GM21367 (cell line): Measurements from ENCODE around the gene SESN1.

Source experiments
- ATAC-seq: cut with Tn5 transposase; IDR thresholded peaks from one replicate; pipeline ENCODE4 v1.9.1; 2021; ENCODE audit not compliant: unreplicated experiment

The SESN1 gene

DNA sequence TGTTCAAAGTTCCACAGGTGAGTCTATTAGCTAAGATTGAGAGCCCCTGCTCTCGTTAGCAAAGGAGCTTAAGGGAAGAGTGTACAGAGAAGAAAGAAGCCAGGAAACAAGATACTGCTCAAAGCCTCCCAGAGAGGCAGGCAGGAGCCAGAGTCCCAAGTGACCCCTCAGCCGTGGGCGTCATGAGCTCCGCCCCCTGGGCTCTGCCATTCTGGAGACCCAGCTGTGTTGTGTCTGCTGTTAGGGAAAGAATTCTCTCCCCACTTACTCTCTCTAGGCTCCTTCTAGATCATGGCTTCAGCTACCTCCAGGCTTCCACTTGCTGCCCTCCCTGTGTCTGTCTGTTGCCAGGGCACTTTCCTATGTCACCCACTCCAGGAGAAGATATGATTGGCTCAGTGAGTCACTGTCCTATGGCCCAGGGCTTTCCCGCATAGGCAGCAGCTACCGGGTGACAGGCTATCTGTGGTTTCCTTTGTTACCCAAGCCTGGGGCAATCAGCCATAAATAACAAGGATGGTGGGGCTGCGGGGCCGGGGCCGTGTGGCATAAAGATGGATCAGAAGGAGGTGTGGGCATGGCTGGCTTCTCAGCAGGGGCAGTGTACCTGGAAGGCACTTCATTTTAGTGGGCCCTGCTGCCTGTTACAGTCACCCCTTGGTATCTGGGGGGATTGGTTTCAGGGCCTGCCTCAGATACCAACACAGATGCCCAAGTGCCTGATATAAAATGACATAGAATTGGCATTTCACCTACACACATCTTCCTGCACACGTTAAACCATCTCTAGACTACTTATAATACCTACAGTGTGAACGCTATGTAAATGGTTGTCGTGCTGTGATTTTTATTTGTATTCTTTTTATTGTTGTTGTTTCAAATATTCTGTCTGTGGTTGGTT is 127.5 kb downstream of the SESN1 start:
- ATAC-seq: no peak

DNA sequence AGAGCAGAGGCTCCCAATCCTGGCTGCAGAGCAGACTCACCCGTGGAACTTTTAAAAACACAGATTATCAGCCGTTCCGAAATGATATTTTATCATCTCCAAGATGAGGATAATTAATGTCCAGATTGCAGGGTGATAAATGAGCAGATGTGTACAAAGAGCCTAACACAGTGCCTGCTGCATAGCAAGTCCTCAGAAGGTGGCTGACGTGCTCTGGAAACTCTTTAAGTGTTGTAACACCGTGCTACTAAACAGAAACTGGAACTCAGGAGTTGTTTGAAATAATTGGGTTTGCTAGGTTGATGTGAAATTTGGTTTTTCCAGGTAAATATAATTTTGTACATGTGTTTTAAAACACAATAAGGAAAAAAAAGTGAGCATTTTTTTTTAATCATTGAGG is 128.4 kb downstream of the SESN1 start:
- ATAC-seq: no peak

DNA sequence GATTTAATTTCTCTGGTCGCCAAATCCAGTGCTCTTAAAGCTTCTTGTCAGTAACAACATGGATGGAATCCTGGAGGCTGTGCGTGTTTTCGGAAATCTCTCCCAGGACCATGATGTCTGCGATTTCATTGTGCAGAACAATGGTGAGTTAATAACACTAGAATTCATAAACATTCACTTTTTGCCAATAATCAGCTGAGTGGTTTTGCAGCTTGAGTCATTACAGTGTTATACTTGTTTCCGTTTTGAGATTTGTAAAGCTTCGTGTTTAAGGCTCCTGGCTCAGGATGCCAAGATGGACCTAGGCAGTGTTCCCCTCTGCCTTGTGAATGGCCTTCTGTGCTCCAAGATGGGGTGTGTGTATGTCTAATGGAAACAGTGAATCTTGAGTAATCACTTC is 132.7 kb downstream of the SESN1 start:
- ATAC-seq: no peak

DNA sequence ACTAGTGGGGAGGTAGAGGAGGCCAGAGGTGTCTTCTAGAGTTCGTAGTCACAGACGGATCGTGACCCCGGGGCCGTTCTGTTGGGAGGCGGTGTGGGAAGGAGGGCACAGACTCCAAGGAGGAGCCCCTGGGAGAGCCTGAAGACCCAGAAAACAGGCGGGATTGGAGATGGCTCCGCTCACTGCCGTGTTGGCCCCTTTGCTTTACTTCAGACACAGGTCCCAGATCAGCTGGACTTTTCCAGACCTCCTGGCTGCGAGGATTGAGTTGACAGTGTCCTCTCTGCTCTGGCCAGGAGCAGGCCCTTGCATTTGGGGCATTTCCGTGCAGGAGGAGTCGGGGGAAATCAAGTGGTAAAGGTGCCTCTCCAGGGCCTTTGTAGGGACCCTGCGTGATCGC is 133.6 kb downstream of the SESN1 start:
- no peak for ATAC-seq

- ATAC-seq: no peak
These were observed 134.0 kb downstream of the SESN1 start for GRCh38 chr6:108960601-108961000.

GRCh38 chr6:108959972-108960582 is 134.6 kb downstream of the SESN1 start:
- ATAC-seq: no peak

DNA sequence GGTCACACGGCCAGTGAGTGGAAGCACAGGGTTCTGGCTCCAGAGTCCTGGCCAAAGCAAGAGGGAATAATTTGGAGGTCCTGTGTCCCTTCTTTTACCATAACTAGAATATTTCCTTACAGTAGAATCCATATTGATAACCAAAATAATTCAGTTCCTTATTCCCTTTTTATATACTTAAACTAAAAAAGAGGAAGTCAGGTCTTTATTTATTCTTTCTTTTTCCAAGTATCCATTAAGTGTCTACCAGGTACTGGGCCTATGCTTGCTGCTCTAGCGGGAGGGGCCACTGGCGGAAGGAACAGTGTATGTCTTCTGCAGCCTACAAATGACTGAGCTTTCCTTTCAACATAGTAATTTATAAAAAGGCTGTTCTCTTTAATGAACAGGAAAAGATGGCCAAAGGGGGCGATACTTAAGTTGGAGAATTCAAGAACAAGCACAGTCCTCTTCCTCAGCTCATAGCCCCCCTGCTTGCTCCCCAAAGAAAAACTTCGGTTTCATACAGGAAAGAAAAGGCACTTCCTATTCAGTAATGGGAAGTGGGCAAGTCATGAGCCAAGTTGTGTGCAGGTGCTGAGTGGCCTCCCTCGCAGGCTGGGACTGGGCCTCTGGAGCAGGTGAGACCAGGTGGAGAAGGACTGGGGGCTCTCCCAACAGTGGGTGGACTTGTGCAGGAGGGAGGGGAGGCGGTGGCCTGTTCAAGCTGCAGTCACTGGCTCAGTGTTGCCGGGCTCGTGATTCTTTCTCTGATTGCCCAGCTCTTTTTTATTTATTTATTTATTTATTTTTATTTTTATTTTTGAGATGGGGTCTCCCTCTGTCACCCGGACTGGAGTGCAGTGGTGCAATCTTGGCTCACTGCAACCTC is 135.5 kb downstream of the SESN1 start:
- no peak for ATAC-seq

GRCh38 chr6:108957221-108957620 is 137.4 kb downstream of the SESN1 start:
- ATAC-seq: no peak

DNA sequence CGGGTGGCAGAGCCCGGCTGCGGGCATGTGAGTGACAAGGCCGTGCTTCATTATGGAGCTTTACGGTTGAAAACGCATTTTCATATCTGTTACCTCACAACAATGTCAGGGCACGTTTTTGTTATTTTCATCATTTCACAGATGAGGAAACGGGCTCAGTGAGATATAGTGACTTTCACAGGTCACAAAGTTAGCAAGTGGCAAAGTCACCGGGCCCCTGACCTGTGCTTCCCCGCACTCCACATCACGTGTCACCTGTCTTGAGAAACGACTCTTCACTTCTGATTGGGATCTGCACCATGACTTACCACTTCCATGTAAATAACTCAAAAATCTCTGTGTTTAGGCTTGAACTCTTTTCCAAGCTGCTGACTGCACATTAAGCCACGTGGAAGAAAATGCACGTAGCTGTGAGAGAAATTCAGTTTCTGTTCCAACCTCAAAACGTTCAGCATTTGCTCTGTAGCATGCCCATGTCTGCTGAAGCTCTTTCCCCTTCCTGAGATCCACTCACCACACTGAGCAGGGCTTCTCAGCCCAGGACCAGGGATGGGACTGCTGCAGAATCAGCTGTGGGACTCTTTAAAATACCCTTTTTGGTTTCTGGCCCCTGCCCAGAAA is 139.2 kb downstream of the SESN1 start:
- no peak for ATAC-seq

DNA sequence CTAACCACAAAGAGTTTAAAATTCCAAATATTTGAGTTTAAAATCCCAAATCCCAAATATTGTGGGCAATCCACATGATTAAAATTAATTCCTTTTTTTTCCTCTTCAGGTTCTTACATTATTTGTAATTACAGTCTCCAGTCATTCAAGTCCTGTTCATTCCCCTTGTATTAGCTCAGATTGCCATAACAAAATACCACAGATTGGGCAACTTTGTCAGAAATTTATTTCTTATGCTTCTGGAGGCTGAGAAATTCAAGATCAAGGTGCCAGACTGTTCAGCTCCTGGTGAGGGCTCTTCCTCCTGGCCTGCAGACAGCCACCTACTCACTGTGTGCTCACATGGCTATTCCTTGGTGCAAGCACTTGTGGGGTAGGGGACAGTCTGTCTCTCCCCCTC is 141.0 kb downstream of the SESN1 start:
- ATAC-seq: no peak

DNA sequence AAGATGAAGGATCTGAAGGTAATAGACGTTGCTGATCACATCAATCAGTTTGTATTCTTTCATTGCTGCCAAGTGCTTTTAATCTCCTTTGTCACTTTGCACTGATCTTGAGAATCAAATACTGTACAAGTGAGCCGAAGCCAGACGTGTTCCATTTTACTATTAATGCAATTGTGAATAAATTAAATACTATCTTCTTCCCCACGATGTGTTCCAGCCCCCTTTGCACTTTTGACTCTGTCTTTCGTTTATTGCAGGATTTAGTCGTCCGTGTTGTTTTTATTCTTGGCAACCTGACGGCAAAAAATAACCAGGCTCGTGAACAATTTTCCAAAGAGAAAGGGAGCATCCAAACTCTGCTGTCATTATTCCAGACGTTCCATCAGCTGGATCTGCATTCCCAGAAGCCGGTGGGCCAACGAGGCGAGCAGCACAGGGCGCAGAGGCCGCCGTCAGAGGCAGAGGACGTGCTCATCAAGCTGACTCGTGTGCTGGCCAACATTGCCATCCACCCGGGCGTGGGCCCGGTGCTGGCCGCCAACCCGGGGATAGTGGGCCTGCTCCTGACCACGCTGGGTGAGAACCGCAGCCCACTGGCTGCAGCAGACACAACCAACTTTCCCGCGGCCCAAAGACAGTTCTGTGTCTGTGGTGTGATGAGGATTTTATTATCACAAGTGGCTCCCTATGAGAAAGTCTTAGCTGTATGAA is 141.7 kb downstream of the SESN1 start:
- no peak for ATAC-seq

GRCh38 chr6:108951351-108951953 is 143.2 kb downstream of the SESN1 start:
- ATAC-seq: no peak

GRCh38 chr6:108948181-108948661 is 146.4 kb downstream of the SESN1 start:
- ATAC-seq: no peak

- no peak for ATAC-seq
These were observed 147.4 kb downstream of the SESN1 start for GRCh38 chr6:108947114-108947854.

DNA sequence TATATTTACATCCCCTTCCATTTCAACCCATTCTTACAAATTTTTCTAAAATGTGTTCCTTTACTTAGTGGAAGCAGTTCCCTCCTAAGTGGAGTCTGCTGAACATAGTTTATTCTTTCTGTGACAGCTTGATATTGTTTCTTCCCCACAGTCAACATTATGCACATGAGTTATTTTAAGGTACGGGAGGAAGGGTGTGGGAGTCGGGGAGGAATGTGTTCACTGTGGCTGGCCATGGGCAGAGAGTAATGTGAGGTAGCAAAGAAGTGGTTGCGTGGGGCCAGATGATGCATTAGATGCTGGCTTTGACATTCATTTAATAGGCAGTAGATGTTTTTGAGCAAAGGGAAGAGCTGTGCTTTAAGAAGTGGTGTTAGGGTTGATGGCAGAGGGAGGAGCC is 148.0 kb downstream of the SESN1 start:
- ATAC-seq: no peak

GRCh38 chr6:108945681-108946159 is 148.9 kb downstream of the SESN1 start:
- ATAC-seq: no peak

- ATAC-seq: no peak
These were observed 149.7 kb downstream of the SESN1 start for GRCh38 chr6:108944707-108945680.

- ATAC-seq: no peak
These were observed 150.6 kb downstream of the SESN1 start for GRCh38 chr6:108944071-108944470.
